ENCODE results near the gene CLIC3. TPM values are rescaled to one million over a fixed set of nuclear protein-coding genes. Genes with fewer than 3 reads are reported as not detected.

The CLIC3 gene
- total and polyA plus RNA-seq, 2 donors (not counting 1 experiment from before 2014, with no cell fraction given), result 1.1 to 1.9 TPM

DNA sequence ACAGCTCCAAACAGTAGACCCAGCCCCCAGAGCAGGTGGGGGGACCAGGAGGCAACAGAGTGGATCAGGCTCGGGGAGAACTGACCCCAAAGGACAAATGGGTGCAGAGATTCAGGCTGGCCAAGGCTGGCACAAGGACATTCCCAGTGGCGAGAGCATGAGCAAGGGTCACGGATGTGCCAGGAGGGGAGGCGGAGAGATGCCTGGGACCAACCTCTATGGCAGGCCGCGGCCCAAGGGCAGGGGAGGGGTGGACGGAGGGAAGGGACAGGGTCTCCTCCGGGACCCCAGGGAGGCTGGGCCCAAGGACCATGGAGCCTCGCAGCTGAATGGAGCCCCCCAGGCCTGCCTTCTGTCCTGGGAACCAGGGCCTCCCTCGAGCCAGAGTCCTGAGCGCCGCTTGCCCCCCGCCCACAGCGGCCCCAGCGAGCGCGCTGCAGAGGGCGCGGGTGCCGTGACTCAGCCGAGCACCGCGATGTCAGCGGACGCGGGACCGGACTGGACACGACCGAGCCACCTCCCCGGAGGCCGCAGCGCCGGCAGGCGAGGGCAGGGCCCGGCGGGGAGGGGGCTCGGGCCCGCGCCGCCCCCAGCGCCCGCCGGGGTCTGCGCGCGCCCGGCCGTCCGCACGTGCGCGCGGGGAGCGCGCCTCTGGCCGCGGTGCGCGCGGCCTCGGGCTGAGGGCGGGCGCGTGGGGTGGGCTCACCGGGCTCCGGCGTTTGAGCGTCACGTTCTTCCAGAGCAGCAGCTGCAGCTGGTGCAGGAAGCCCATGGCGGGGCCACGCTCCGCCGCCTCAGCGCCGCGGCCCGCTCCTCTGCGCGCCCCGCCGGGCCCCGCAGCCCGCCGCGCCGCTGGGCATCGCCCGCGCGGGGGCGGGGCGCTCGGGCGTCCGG, 31.2 kb upstream of the CLIC3 start, which contains the start of gene ABCA2:
Gene ABCA2 (minus strand): TSS at position 869 of the 894 bp plus-strand sequence. CDS start 97 bp downstream, at position 772.
- no peak for ATAC-seq (ENCODE audit: low read depth)
- POLR2A ChIA-PET, result interaction anchor here (1.1 to 3.0 kb wide), 2 partner anchors 32 to 36 kb away, joined by 4 to 19 read pairs; partner anchors contain the start of gene PAXX
- H3K4me1 Mint-ChIP-seq, result peaks cover 52% of the 10 kb centered on the region

More for the DNA sequence above, 31.2 kb upstream of the CLIC3 start, which contains the start of gene ABCA2:
- H3K4me3 ChIP-seq (ENCODE audit: control extremely low read depth in 1 of 5, extremely low read depth in 1 of 5, insufficient read depth in 1 of 5, low read depth in 2 of 5, low read length in 4 of 5), result peak within 1 kb of the TSS; percentile 4 to 77 (median 66)
- peaks cover 11% of the 10 kb centered on the region for H4K20me1 ChIP-seq (ENCODE audit: control insufficient read depth, insufficient read depth, low read length, poor library complexity, severe bottlenecking)
- peak within 1 kb of the TSS; percentile 70 for H3K9ac ChIP-seq (ENCODE audit: low read length)
- peak within 1 kb of the TSS; percentile 83 for H2AFZ ChIP-seq (ENCODE audit: insufficient read depth, low read depth, low read length, poor library complexity, severe bottlenecking)
- H3K4me2 ChIP-seq (replicated peaks; ENCODE audit: low read depth, low read length, poor library complexity, severe bottlenecking), result peak within 1 kb of the TSS; percentile 100
- CTCF ChIA-PET, result interaction anchor here (1.1 to 5.9 kb wide), 17 partner anchors 7 to 261 kb away, joined by 3 to 49 read pairs (median 9); partner anchors contain the start of genes AJM1, CLIC3, NPDC1 and PAXX
- peaks cover 0 to 6% (median 0%) of the 10 kb centered on the region in 3 donors for H3K9me3 ChIP-seq (ENCODE audit: control extremely low read depth in 1 of 3, control insufficient read depth in 2 of 3, insufficient read depth in 1 of 3, low read length in 2 of 3)
- H3K4me1 ChIP-seq (ENCODE audit: control insufficient read depth in 2 of 2, insufficient read depth in 2 of 2, low read length in 2 of 2), result peaks cover 46 to 62% of the 10 kb centered on the region in 2 donors
- H3K27me3 Mint-ChIP-seq, result no peaks in the 10 kb centered on the region
- peak within 1 kb of the TSS; percentile 90 for H3K4me3 Mint-ChIP-seq
- H3K27ac ChIP-seq (ENCODE audit: low read length in 2 of 2), result peak within 1 kb of the TSS in 1 of 2 donors; percentile 24
- 7% methylated on average over 95 of the region's 95 CpGs for WGBS (ENCODE audit: insufficient coverage)
- H3K27me3 ChIP-seq (replicated peaks in 1 of 4; ENCODE audit: control extremely low read depth in 1 of 4, control insufficient read depth in 3 of 4, insufficient read depth in 4 of 4, low read length in 3 of 4), result no peaks in the 10 kb centered on the region
- H3K27ac Mint-ChIP-seq, result peak within 1 kb of the TSS; percentile 92
- H3K9me3 Mint-ChIP-seq (ENCODE audit: insufficient read depth), result no peaks in the 10 kb centered on the region
- no peak for TF ChIP-seq EZH2 (IDR thresholded peaks at IDR 0.05; ENCODE audit: borderline replicate concordance, insufficient read depth, low read depth, low read length, poor library complexity, severe bottlenecking)
- TF ChIP-seq, protein P1, sequence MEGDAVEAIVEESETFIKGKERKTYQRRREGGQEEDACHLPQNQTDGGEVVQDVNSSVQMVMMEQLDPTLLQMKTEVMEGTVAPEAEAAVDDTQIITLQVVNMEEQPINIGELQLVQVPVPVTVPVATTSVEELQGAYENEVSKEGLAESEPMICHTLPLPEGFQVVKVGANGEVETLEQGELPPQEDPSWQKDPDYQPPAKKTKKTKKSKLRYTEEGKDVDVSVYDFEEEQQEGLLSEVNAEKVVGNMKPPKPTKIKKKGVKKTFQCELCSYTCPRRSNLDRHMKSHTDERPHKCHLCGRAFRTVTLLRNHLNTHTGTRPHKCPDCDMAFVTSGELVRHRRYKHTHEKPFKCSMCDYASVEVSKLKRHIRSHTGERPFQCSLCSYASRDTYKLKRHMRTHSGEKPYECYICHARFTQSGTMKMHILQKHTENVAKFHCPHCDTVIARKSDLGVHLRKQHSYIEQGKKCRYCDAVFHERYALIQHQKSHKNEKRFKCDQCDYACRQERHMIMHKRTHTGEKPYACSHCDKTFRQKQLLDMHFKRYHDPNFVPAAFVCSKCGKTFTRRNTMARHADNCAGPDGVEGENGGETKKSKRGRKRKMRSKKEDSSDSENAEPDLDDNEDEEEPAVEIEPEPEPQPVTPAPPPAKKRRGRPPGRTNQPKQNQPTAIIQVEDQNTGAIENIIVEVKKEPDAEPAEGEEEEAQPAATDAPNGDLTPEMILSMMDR (IDR thresholded peaks at IDR 0.05), result no peak
- peaks cover 12% of the 10 kb centered on the region for H3K79me2 ChIP-seq (ENCODE audit: control insufficient read depth, insufficient read depth, low read length)
- peak; percentile 45 for DNase-seq
- intact Hi-C loops (cut with micrococcal nuclease), result loop anchor here (2.0 kb wide), 1 partner anchor 35 kb away; the partner anchor contains the start of gene PAXX
- H3K36me3 ChIP-seq (replicated peaks in 1 of 2; ENCODE audit: control extremely low read depth in 1 of 2, control insufficient read depth in 1 of 2, extremely low read depth in 1 of 2, insufficient read depth in 2 of 2, low read length in 1 of 2), result no peaks in the 10 kb centered on the region

All from B cell (primary cell).